Measurements from ENCODE around the gene BUD23.
"Not testable (repeated sequence)": the region's sequence is repeated elsewhere in the genome, so short reads cannot be mapped to it uniquely, and the experiment has no call there.

BUD23 gene

GRCh38 chr7:73683056-73683787 is at the start of gene BUD23, which contains the start of gene DNAJC30:
Gene BUD23, plus strand, starts transcription at chr7:73683597. Its CDS starts 29 bp downstream, at chr7:73683626.
Gene DNAJC30, minus strand, starts transcription at chr7:73683453. Its CDS starts 30 bp downstream, at chr7:73683423.
- peak; percentile 97 for DNase-seq (ENCODE audit: low read depth)

DNA sequence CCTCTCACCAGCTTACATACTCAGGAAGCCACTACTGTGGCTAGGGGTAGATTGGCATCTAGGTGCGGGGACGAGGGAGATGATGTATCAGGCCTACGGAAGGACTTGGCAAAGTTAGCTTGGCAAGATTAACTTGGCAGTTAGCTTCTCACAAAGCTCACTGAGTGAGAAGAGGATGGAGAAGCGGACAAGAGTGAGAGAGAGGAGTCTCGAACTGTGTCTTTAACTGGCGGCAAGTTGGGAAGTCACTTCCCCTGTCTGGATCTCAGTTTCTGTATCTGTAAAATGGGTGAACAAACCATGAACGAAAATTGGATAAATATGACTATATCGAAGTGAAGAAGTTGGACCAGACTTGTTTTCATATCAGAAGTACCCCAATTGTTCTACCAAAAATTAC is 49.6 kb upstream of the BUD23 start:
- no peak for DNase-seq (ENCODE audit: low read depth)

DNA sequence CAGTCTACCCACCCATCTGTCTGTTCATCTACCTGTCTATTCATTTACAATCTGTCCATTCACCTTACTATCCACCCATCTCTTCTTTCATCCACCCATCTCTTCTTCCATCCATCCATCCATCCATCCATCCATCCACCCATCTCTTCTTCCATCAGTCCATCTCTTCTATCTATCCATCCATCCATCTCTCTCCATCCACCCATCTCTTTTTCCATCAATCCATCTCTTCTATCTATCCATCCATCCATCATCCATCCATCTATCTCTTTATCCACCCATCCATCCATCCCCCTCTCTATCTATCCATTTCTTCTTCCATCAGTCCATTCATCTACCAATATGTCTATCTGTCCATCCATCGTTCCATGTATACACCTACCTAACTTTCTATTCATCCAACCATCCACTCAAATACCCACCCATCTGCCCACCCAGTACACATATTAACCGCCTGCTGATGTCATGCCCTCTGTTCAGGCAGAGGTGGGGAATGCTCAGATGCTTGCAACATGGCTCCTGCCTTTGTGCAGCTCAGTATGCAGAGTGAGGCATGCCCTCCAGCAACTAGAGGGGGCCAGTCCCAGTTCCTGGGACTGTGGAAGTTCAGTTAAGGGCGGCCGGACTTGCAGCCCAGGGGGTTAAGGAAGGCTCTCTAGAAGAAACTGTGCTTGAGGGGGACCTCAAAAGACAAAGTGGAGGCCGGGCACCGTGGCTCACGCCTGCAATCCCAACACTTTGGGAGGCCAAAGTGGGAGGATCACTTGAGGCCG is 47.8 kb upstream of the BUD23 start:
- no peak for DNase-seq (ENCODE audit: low read depth)

GRCh38 chr7:73638911-73639310 is 44.5 kb upstream of the BUD23 start:
- no peak for DNase-seq (ENCODE audit: low read depth)

- DNase-seq (ENCODE audit: low read depth): no peak
Measured at GRCh38 chr7:73642834-73643233, 40.6 kb upstream of the BUD23 start.

- no peak for DNase-seq (ENCODE audit: low read depth)
Measured at GRCh38 chr7:73644688-73645286, 38.6 kb upstream of the BUD23 start.

- no peak for DNase-seq (ENCODE audit: low read depth)
Measured at GRCh38 chr7:73645643-73646174, 37.7 kb upstream of the BUD23 start.

GRCh38 chr7:73646785-73647724 is 36.3 kb upstream of the BUD23 start:
- DNase-seq (ENCODE audit: low read depth): no peak

GRCh38 chr7:73647725-73648592 is 35.4 kb upstream of the BUD23 start:
- DNase-seq (ENCODE audit: low read depth): no peak

- no peak for DNase-seq (ENCODE audit: low read depth)
Measured at GRCh38 chr7:73648593-73649332, 34.6 kb upstream of the BUD23 start.

GRCh38 chr7:73649576-73649975 is 33.8 kb upstream of the BUD23 start:
- no peak for DNase-seq (ENCODE audit: low read depth)

DNA sequence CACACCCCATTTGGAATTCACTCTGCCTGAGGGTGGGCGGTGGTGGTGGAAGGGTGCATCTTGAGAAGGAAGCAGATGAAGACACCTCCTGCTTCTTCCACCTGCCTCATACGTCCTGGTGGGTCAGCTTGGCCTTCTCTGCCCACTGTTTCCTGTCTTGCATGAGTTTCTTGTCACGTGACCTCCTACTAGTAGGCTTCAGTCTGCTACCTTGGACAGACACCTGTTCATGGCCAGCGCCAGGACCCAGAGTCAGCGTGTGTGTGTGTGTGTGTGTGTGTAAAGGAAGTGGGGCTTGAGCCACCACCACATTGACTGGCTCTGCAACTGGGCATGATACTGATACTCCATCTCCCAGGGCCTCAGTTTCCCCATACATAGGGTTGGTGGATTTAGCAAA is 32.9 kb upstream of the BUD23 start:
- DNase-seq (ENCODE audit: low read depth): no peak

- DNase-seq (ENCODE audit: low read depth): no peak
Measured at GRCh38 chr7:73652541-73652949, 30.9 kb upstream of the BUD23 start.

DNA sequence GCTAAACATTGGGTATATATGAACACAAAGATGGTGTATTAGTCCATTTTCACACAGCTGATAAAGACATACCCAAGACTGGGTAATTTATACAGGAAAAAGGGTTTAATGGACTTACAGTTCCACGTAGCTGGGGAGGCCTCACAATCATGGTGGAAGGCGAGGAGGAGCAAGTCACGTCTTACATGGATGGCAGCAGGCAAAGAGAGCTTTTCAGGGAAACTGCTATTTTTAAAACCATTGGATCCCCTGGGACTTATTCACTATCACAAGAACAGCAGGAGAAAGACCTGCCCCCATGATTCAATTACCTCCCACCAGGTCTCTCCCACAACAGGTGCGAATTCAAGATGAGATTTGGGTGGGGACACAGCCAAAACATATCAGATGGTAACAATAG is 28.1 kb upstream of the BUD23 start:
- not testable (repeated sequence) for DNase-seq (ENCODE audit: low read depth)

DNA sequence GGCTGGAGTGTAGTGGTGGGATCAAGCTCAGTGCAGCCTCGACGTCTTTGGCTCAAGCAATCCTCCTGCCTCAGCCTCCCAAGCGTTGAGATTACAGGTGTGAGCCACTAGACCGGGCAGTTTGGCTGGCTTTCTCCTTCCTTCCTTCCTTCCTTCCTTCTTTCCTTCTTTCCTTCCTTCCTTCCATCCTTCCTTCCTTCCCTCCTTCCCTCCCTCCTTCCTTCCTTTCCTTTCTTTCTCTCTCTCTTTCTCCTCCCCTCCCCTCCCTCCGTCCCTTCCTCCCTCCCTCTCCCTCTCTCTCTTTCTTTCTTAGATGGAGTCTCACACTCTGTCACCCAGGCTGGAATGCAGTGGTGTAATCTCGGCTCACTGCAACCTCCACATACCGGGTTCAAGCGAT is 23.4 kb upstream of the BUD23 start:
- DNase-seq (ENCODE audit: low read depth): no peak

DNA sequence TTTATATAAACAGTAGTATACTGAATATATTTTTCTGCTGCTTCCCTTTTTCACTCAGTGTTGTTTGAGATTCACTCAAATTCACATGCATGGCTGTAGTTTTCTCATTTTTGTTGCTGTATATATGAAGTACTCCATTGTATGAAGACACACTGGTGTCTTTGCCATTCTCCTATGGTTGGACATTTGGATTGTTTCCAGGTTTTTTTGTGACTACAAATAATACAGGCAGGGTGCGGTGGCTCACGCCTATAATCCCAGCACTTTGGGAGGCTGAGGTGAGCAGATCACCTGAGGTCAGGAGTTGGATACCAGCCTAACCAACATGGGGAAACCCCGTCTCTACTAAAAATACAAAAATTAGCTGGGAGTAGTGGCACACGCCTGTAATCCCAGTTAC is 22.8 kb upstream of the BUD23 start:
- not testable (repeated sequence) for DNase-seq (ENCODE audit: low read depth)

GRCh38 chr7:73663033-73663432 is 20.4 kb upstream of the BUD23 start:
- no peak for DNase-seq (ENCODE audit: low read depth)

DNA sequence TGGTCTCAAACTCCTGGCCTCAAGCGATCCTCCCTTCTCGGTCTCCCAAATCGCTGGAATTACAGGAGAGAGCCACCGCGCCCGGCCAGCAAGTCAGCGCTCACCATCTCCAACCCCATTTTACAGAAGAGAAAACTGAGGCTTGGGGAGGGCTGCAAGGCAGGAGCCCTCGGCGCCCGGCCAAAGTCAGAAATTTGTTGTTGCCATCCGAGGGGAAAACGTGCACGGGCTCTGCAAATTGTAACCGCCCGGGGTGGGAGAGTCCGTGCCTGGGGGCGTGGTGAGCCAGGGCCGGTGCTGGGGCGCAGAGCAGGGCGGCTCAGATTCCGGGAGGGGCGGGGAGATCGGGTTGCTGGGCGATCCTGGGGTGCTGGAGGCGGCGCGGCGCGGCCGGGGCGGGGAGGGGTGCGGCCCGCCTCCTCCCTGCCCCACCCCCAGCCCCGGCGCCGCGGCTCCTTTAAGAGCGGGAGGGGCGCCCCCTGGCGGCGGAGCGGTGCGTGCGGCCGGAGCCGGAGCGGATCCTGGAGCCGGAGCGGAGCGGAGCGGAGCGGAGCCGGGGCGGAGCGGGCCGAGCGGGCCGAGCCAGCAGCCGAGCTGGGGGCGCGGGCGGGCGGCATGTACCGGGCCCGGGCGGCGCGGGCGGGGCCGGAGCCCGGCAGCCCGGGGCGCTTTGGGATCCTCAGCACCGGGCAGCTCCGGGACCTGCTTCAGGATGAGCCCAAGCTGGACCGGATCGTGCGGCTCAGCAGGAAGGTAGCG is 15.9 kb upstream of the BUD23 start, which contains the start of gene VPS37D:
VPS37D (plus strand) TSS at position 488 of the 759 bp plus-strand sequence; CDS start at position 616, 128 bp downstream.
- peak; percentile 84 for DNase-seq (ENCODE audit: low read depth)
